Measurements from ENCODE around the gene ZNF776.
A peak's percentile ranks its signal among the peaks of the same experiment; 100 is the strongest.
"Not testable (repeated sequence)": the region's sequence is repeated elsewhere in the genome, so short reads cannot be mapped to it uniquely, and the experiment has no call there.

Gene ZNF776

GRCh38 chr19:57778336-57778735, 31.7 kb downstream of the ZNF776 start:
- no peak for DNase-seq (ENCODE audit: low spot score)

GRCh38 chr19:57779220-57779845, 32.7 kb downstream of the ZNF776 start:
- DNase-seq (ENCODE audit: low spot score), result no peak

- DNase-seq (ENCODE audit: low spot score), result peak; percentile 34
Measured at GRCh38 chr19:57786286-57786685, 39.7 kb downstream of the ZNF776 start.

GRCh38 chr19:57786906-57787305, 40.3 kb downstream of the ZNF776 start:
- DNase-seq (ENCODE audit: low spot score), result no peak

- DNase-seq (ENCODE audit: low spot score), result no peak
Measured at GRCh38 chr19:57788114-57788692, 41.6 kb downstream of the ZNF776 start.

- DNase-seq (ENCODE audit: low spot score), result no peak
Measured at GRCh38 chr19:57789288-57789687, 42.7 kb downstream of the ZNF776 start.

- not testable (repeated sequence) for DNase-seq (ENCODE audit: low spot score)
Measured at GRCh38 chr19:57796580-57796979, 50.0 kb downstream of the ZNF776 start.

GRCh38 chr19:57800696-57801095, 54.1 kb downstream of the ZNF776 start:
- DNase-seq (ENCODE audit: low spot score), result no peak

- no peak for DNase-seq (ENCODE audit: low spot score)
Measured at GRCh38 chr19:57802269-57802668, 55.7 kb downstream of the ZNF776 start.

- no peak for DNase-seq (ENCODE audit: low spot score)
Measured at GRCh38 chr19:57803265-57803593, 56.6 kb downstream of the ZNF776 start.

- no peak for DNase-seq (ENCODE audit: low spot score)
Measured at GRCh38 chr19:57803594-57804325, 57.1 kb downstream of the ZNF776 start.

GRCh38 chr19:57807541-57807940, 60.9 kb downstream of the ZNF776 start:
- DNase-seq (ENCODE audit: low spot score), result no peak
